ENCODE data around the gene NACA. TPM values are rescaled to one million over a fixed set of nuclear protein-coding genes. Genes with fewer than 3 reads are reported as not detected.

NACA gene
- total and polyA plus RNA-seq, 2 experiments from 2014 or later: 1,081 to 2,495 TPM

DNA sequence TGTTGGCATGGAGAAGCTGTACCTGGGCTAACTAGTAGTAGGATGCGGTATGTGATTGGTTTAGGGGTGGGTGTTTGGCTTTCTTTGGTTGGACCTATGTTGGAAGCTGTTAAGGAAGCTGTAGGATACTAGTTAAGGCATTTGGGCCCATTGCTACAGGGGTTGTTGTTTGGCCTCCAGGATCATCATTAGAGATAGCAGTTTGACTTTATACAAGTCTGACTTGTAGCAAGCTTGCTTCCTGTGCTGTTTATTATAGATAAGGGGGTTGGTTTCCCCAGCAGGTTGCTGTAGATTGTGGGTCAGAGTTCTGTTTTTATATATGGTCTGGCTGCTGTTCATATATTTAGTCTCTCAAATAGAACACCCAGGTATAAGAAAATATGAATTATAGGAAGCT lies 28.5 kb upstream of the NACA start:
- Histone ChIP-seq H3K36me3 (ENCODE audit: insufficient read depth) (peaks cover 8% of the 10 kb centered on the region; the same call in 1 of the 2 replicates), H3K4me2 (no peak overlapping the region), H3K9me2 (ENCODE audit: insufficient read depth) (no peaks in the 10 kb centered on the region), H3K4me3 (no peak overlapping the region), H3K79me2 (replicated peaks; ENCODE audit: insufficient read depth) (peaks cover 17% of the 10 kb centered on the region), H2AFZ (no peak overlapping the region), H4K20me1 (replicated peaks; ENCODE audit: insufficient read depth) (peaks cover 6% of the 10 kb centered on the region; the same call in 1 of the 2 replicates), H3K27ac (ENCODE audit: low read depth) (no peak overlapping the region), H3F3A (replicated peaks; ENCODE audit: low read depth) (peaks cover 12% of the 10 kb centered on the region; the same call in 1 of the 2 replicates), H3K4me1 (ENCODE audit: insufficient read depth) (peaks cover 7% of the 10 kb centered on the region; the same call in 1 of the 2 replicates), H3K27me3 (ENCODE audit: insufficient read depth) (no peaks in the 10 kb centered on the region)
- TF ChIP-seq JUNB (IDR thresholded peaks at IDR 0.05; ENCODE audit: unreplicated experiment) (no peak), ETS1 (IDR thresholded peaks at IDR 0.05) (no peak), ZNF462 (CRISPR knock-in tag; IDR thresholded peaks at IDR 0.05) (no peak), CREB1 (CRISPR knock-in tag; IDR thresholded peaks at IDR 0.05; ENCODE audit: low read depth) (no peak), REST (IDR thresholded peaks at IDR 0.05; ENCODE audit: unreplicated experiment) (no peak), ZNF331 (CRISPR knock-in tag; IDR thresholded peaks at IDR 0.05; ENCODE audit: low read depth) (no peak), EZH2 (IDR thresholded peaks at IDR 0.05; ENCODE audit: low read depth, unreplicated experiment) (no peak), ZNF114 (CRISPR knock-in tag; IDR thresholded peaks at IDR 0.05) (no peak)
- TF ChIP-seq, protein P1, sequence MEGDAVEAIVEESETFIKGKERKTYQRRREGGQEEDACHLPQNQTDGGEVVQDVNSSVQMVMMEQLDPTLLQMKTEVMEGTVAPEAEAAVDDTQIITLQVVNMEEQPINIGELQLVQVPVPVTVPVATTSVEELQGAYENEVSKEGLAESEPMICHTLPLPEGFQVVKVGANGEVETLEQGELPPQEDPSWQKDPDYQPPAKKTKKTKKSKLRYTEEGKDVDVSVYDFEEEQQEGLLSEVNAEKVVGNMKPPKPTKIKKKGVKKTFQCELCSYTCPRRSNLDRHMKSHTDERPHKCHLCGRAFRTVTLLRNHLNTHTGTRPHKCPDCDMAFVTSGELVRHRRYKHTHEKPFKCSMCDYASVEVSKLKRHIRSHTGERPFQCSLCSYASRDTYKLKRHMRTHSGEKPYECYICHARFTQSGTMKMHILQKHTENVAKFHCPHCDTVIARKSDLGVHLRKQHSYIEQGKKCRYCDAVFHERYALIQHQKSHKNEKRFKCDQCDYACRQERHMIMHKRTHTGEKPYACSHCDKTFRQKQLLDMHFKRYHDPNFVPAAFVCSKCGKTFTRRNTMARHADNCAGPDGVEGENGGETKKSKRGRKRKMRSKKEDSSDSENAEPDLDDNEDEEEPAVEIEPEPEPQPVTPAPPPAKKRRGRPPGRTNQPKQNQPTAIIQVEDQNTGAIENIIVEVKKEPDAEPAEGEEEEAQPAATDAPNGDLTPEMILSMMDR (conservative IDR thresholded peaks at IDR 0.05; ENCODE audit: low read depth in 2 of 2): no peak
- DNase-seq (ENCODE audit: low spot score) (no peak), ATAC-seq (no peak)
- H3K9me3 Mint-ChIP-seq: peaks cover under 1% of the 10 kb centered on the region; the same call in 2 of the 3 replicates
- H3K27me3 Mint-ChIP-seq (ENCODE audit: insufficient read depth, low read depth, poor library complexity): peaks cover 3% of the 10 kb centered on the region
- H3K27ac Mint-ChIP-seq: no peak overlapping the region
- H3K4me3 Mint-ChIP-seq: no peak overlapping the region
- H3K36me3 Mint-ChIP-seq (ENCODE audit: low read depth): peaks cover 26% of the 10 kb centered on the region
- peaks cover 14% of the 10 kb centered on the region for H3K4me1 Mint-ChIP-seq
